Measurements from ENCODE around the gene JMJD8. TPM values are rescaled to one million over a fixed set of nuclear protein-coding genes. Genes with fewer than 3 reads are reported as not detected.
A peak's percentile ranks its signal among the peaks of the same experiment; 100 is the strongest.

Gene JMJD8
- total RNA-seq, 4 donors from 2014 or later, result 22.8 to 81.8 (median 41.0) TPM

DNA sequence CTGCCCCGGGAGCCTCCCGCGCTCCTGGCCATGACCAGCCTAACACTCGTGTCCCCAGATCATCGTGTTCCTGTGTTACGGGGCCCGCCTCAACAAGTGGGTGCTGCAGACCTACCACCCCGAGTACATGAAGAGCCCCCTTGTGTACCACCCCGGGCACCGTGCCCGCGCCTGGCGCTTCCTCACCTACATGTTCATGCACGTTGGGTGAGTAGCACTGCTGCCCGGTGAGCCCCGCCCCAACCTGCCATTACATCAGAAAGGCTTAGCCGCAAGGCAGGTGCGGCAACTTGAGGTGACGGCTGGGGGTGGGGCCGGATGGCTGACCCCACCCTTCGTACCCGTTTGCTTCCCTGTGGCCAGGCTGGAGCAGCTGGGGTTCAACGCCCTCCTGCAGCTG is 7.2 kb downstream of the JMJD8 start:
- TF ChIP-seq, protein P1, sequence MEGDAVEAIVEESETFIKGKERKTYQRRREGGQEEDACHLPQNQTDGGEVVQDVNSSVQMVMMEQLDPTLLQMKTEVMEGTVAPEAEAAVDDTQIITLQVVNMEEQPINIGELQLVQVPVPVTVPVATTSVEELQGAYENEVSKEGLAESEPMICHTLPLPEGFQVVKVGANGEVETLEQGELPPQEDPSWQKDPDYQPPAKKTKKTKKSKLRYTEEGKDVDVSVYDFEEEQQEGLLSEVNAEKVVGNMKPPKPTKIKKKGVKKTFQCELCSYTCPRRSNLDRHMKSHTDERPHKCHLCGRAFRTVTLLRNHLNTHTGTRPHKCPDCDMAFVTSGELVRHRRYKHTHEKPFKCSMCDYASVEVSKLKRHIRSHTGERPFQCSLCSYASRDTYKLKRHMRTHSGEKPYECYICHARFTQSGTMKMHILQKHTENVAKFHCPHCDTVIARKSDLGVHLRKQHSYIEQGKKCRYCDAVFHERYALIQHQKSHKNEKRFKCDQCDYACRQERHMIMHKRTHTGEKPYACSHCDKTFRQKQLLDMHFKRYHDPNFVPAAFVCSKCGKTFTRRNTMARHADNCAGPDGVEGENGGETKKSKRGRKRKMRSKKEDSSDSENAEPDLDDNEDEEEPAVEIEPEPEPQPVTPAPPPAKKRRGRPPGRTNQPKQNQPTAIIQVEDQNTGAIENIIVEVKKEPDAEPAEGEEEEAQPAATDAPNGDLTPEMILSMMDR (IDR thresholded peaks at IDR 0.05 in 4 of 5, conservative IDR thresholded peaks at IDR 0.05 in 1 of 5), result no peak
- no peak for TF ChIP-seq POLR2A (IDR thresholded peaks at IDR 0.05)
- Histone ChIP-seq H3K27me3 (no peaks in the 10 kb centered on the region), H3K9me3 (no peaks in the 10 kb centered on the region), H3K27ac (no peak overlapping the region), H3K4me3 (no peak overlapping the region), H3K4me1 (peaks cover 12 to 20% of the 10 kb centered on the region in 2 donors), H3K36me3 (peaks cover 0 to 26% of the 10 kb centered on the region in 2 donors)
- no peak for ATAC-seq
- no peak for DNase-seq
- intact Hi-C loops (cut with DNase I; ENCODE audit: low total_unique reads) (no loop called here), in situ Hi-C loops (cut with MboI; ENCODE audit: low sequenced_read_pairs in 4 of 4) (no loop called here)

DNA sequence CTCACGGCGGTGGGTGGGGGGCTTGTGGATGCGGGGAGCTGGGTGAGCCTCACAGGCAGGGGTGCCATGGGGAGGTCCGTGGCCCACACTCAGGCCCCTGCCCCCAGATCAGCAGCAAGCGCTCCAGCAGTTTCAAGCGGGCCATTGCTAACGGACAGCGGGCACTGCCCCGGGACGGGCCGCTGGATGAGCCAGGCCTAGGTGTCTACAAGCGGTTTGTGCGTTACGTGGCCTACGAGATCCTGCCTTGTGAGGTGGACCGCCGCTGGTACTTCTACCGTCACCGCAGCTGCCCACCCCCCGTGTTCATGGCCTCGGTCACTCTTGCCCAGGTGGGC is 7.6 kb downstream of the JMJD8 start:
- peaks cover 0 to 24% of the 10 kb centered on the region in 2 donors for H3K36me3 ChIP-seq
- TF ChIP-seq POLR2A (IDR thresholded peaks at IDR 0.05), result no peak
- TF ChIP-seq, protein P1 (IDR thresholded peaks at IDR 0.05 in 4 of 5, conservative IDR thresholded peaks at IDR 0.05 in 1 of 5), result no peak
- peaks cover 8 to 16% of the 10 kb centered on the region in 2 donors for H3K4me1 ChIP-seq
- in situ Hi-C loops (cut with MboI; ENCODE audit: low sequenced_read_pairs in 4 of 4) (no loop called here), intact Hi-C loops (cut with DNase I; ENCODE audit: low total_unique reads) (no loop called here)
- no peak overlapping the region for H3K4me3 ChIP-seq
- DNase-seq, result no peak
- no peak overlapping the region for H3K27ac ChIP-seq
- H3K27me3 ChIP-seq, result no peaks in the 10 kb centered on the region
- no peak for ATAC-seq
- H3K9me3 ChIP-seq, result no peaks in the 10 kb centered on the region

DNA sequence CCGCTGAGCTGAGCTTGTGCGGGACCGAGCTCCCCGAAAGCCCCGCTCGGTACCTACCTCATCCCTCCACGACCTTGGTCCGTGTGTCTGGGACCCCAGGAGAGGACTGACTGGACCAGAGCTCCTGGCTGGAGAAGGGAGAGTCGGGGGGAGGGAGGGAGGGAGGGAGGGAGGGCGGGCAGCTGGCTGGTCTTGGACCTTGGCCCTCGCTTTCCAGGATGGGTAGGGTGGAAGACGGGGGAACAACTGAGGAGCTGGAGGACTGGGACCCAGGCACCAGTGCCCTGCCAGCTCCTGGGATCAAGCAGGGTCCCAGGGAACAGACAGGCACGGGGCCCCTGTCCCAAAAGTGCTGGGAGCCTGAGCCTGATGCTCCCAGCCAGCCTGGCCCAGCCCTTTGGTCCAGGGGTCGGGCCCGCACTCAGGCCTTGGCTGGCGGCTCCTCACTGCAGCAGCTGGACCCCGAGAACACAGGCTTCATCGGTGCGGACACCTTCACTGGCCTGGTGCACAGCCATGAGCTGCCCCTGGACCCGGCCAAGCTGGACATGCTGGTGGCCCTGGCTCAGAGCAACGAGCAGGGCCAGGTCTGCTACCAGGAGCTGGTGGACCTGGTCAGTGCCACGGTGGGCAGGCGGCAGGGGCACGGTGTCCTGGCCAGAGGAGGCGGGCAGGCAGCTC is 8.1 kb downstream of the JMJD8 start:
- intact Hi-C loops (cut with DNase I; ENCODE audit: low total_unique reads), result no loop called here
- peak overlapping the region in 2 of 4 donors; percentile 21 to 24 for H3K4me3 ChIP-seq
- H3K27ac ChIP-seq, result no peak overlapping the region
- in situ Hi-C loops (cut with MboI; ENCODE audit: low sequenced_read_pairs in 4 of 4), result no loop called here
- H3K36me3 ChIP-seq, result peaks cover 0 to 27% of the 10 kb centered on the region in 2 donors
- no peak for TF ChIP-seq POLR2A (IDR thresholded peaks at IDR 0.05)
- TF ChIP-seq, protein P1 (IDR thresholded peaks at IDR 0.05 in 4 of 5, conservative IDR thresholded peaks at IDR 0.05 in 1 of 5), result no peak
- H3K4me1 ChIP-seq, result peaks cover 3 to 11% of the 10 kb centered on the region in 2 donors
- ATAC-seq (no peak), DNase-seq (no peak)
- no peaks in the 10 kb centered on the region for H3K27me3 ChIP-seq
- H3K9me3 ChIP-seq, result no peaks in the 10 kb centered on the region

DNA sequence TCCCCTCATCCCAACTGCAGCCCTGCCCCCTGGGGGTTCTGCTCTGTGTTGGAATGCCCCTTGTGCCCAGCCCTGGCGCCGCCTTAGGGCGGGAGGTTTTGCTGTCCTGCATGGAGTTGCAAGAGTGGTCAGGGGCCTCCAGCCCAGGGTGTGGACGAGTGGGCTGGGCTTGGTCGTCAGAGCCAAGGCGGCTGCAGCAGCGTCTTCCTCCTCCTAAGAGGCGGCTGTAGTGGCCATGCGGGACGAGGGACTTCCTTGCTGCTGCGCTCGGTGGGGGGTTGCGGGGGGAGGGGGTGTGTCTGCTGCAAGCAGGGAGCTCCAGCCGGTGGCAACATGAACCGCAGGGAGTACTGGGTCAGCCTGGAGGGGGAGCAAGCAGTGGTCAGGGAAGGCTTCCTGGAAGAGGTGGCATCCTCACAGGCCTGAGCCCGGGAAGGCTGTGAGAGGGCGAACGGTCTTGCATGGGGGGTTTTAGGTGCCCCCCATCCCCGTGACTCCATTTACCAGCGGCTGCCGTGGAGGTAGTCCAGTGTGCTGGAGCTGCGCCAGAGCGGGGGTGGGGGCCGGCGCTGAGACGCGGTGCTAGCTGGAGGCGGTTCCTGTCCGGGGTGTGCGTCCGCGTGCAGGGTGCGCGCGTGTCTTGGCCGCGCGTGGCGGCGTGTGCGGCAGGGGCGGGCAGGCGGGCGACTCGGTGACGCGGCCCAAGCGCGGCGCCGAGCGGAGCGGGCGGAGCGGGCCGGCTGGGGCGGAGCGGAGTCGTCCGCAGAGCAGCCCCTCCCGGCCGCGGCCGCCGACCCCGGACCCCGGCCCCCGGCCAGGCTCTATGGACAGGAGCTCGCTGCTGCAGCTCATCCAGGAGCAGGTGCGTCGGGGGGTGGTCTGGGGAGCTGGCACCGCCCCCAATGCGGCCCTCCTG is 8.9 kb downstream of the JMJD8 start, which contains the start of gene RHBDL1:
TSS of gene RHBDL1 (plus strand) at position 704 of the 916 bp plus-strand sequence. CDS start at position 824, 120 bp downstream.
- H3K9me3 ChIP-seq, result no peaks in the 10 kb centered on the region
- no peaks in the 10 kb centered on the region for H3K27me3 ChIP-seq
- intact Hi-C loops (cut with DNase I; ENCODE audit: low total_unique reads), result no loop called here
- peaks cover 0 to 35% of the 10 kb centered on the region in 2 donors for H3K36me3 ChIP-seq
- ATAC-seq, result no peak
- H3K4me3 ChIP-seq, result peak within 1 kb of the TSS in 3 of 4 donors; percentile 21 to 34 (median 24)
- peaks cover 0 to 8% of the 10 kb centered on the region in 2 donors for H3K4me1 ChIP-seq
- in situ Hi-C loops (cut with MboI; ENCODE audit: low sequenced_read_pairs in 4 of 4), result no loop called here
- no peak for DNase-seq
- H3K27ac ChIP-seq, result no peak within 1 kb of the TSS
- TF ChIP-seq, protein P1 (IDR thresholded peaks at IDR 0.05 in 4 of 5, conservative IDR thresholded peaks at IDR 0.05 in 1 of 5), result no peak
- no peak for TF ChIP-seq POLR2A (IDR thresholded peaks at IDR 0.05)
